Aortic smooth muscle cell (primary cell): Measurements from ENCODE around the gene FOXI1. TPM values are rescaled to one million over a fixed set of nuclear protein-coding genes. Genes with fewer than 3 reads are reported as not detected.

Experiments used
- total RNA-seq: library from RNA; depleted of rRNA; stranded (reverse); fragments of >200 nt; gene quantifications from 2 replicates; pipeline ENCODE4 v1.2.3, GENCODE V29; 2014

Gene FOXI1
- not detected in 2 replicates for total RNA-seq

GRCh38 chr5:170105642-170106611 lies at the start of gene FOXI1:
FOXI1 (plus strand) TSS chr5:170105897; CDS start chr5:170105958, 61 bp downstream.

Other genes with a start within 250 kb of the FOXI1 start
- 0.13 and 1.4 TPM in 2 replicates for gene INSYN2B, start 125.4 kb upstream of the FOXI1 start, total RNA-seq
- gene C5orf58, start 127.1 kb downstream of the FOXI1 start, total RNA-seq = 0.26 TPM in 1 of 2 replicates, not detected in the other
- not detected in 2 replicates for gene LCP2, start 191.9 kb downstream of the FOXI1 start, total RNA-seq